ENCODE data around the gene S100P.
"Not testable (repeated sequence)": the region's sequence is repeated elsewhere in the genome, so short reads cannot be mapped to it uniquely, and the experiment has no call there.

The S100P gene

GRCh38 chr4:6699903-6700302 is 6.2 kb downstream of the S100P start:
- DNase-seq, result no peak

GRCh38 chr4:6701371-6701770 is 7.7 kb downstream of the S100P start:
- DNase-seq, result no peak

- DNase-seq, result no peak
These were observed 9.1 kb downstream of the S100P start for GRCh38 chr4:6702761-6703160.

- DNase-seq, result no peak
These were observed 10.1 kb downstream of the S100P start for GRCh38 chr4:6703786-6704185.

- DNase-seq, result no peak
These were observed 12.0 kb downstream of the S100P start for GRCh38 chr4:6705646-6706045.

GRCh38 chr4:6706173-6706572 is 12.5 kb downstream of the S100P start:
- no peak for DNase-seq

- peak; percentile 96 for DNase-seq
These were observed 15.8 kb downstream of the S100P start, which contains the start of gene MRFAP1L1 for GRCh38 chr4:6709230-6710114. MRFAP1L1 (minus strand) TSS chr4:6709865; CDS start chr4:6709629, 236 bp downstream.

GRCh38 chr4:6710282-6710681 is 16.6 kb downstream of the S100P start:
- no peak for DNase-seq

GRCh38 chr4:6710996-6711395 is 17.3 kb downstream of the S100P start:
- DNase-seq, result peak; percentile 16

GRCh38 chr4:6714954-6715353 is 21.3 kb downstream of the S100P start:
- DNase-seq, result peak; percentile 49

GRCh38 chr4:6715704-6716017 is 22.0 kb downstream of the S100P start:
- no peak for DNase-seq

- DNase-seq, result peak; percentile 90
These were observed 22.6 kb downstream of the S100P start, which contains the start of gene BLOC1S4 for GRCh38 chr4:6716018-6716911. BLOC1S4 (plus strand) TSS chr4:6716174; CDS start chr4:6716210, 36 bp downstream.

- no peak for DNase-seq
These were observed 23.4 kb downstream of the S100P start for GRCh38 chr4:6716958-6717655.

GRCh38 chr4:6718932-6719610 is 25.4 kb downstream of the S100P start:
- no peak for DNase-seq

GRCh38 chr4:6719611-6720179 is 26.0 kb downstream of the S100P start:
- no peak for DNase-seq

- peak; percentile 70 for DNase-seq
These were observed 26.6 kb downstream of the S100P start for GRCh38 chr4:6720202-6720699.

- no peak for DNase-seq
These were observed 27.4 kb downstream of the S100P start for GRCh38 chr4:6721121-6721520.

- no peak for DNase-seq
These were observed 29.2 kb downstream of the S100P start for GRCh38 chr4:6722891-6723290.

- DNase-seq, result no peak
These were observed 30.2 kb downstream of the S100P start for GRCh38 chr4:6723851-6724250.

GRCh38 chr4:6724421-6725111 is 30.9 kb downstream of the S100P start:
- no peak for DNase-seq

- not testable (repeated sequence) for DNase-seq
These were observed 31.8 kb downstream of the S100P start for GRCh38 chr4:6725427-6725961.
